ENCODE data around the gene MYT1. TPM values are rescaled to one million over a fixed set of nuclear protein-coding genes. Genes with fewer than 3 reads are reported as not detected.
"Not testable (repeated sequence)": the region's sequence is repeated elsewhere in the genome, so short reads cannot be mapped to it uniquely, and the experiment has no call there.

The MYT1 gene
- total RNA-seq, 3 donors from 2014 or later (not counting 1 experiment from before 2014, with no cell fraction given), result not detected

DNA sequence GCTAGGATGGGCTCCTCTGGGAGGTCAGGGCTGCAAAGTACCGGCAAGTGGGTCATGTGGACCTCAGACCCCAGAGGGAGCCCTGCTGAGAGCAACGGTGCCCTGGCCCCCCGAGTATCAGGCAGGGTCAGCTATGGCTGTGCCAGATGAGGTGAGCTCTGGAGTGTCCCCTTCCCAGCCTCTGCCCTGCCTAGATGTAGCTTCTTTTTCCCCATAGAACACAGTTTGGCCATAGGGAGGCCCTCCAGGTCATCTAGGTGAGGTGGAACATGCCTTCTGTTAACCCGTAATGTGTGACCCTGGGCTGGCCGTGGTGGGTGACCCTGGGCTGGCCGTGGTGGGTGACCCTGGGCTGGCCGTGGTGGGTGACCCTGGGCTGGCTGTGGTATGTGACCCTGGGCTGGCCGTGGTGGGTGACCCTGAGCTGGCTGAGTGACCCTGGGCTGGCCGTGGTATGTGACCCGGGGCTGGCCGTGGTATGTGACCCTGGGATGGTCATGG is 70.1 kb downstream of the MYT1 start:
- H3K36me3 ChIP-seq (ENCODE audit: control insufficient read depth, insufficient read depth, low read length), result no peaks in the 10 kb centered on the region
- Mint-ChIP-seq H3K27me3 (ENCODE audit: low read depth in 2 of 2) (no peaks in the 10 kb centered on the region), H3K36me3 (no peaks in the 10 kb centered on the region), H3K9me3 (no peaks in the 10 kb centered on the region), H3K4me3 (no peak overlapping the region), H3K27ac (no peak overlapping the region), H3K4me1 (peaks cover 0 to 7% of the 10 kb centered on the region in 2 donors)
- no peak overlapping the region for H3K4me3 ChIP-seq (ENCODE audit: low read length)
- TF ChIP-seq, protein P1, sequence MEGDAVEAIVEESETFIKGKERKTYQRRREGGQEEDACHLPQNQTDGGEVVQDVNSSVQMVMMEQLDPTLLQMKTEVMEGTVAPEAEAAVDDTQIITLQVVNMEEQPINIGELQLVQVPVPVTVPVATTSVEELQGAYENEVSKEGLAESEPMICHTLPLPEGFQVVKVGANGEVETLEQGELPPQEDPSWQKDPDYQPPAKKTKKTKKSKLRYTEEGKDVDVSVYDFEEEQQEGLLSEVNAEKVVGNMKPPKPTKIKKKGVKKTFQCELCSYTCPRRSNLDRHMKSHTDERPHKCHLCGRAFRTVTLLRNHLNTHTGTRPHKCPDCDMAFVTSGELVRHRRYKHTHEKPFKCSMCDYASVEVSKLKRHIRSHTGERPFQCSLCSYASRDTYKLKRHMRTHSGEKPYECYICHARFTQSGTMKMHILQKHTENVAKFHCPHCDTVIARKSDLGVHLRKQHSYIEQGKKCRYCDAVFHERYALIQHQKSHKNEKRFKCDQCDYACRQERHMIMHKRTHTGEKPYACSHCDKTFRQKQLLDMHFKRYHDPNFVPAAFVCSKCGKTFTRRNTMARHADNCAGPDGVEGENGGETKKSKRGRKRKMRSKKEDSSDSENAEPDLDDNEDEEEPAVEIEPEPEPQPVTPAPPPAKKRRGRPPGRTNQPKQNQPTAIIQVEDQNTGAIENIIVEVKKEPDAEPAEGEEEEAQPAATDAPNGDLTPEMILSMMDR (IDR thresholded peaks at IDR 0.05), result no peak
- H3K4me1 ChIP-seq (ENCODE audit: control insufficient read depth, insufficient read depth, low read length), result peaks cover 2% of the 10 kb centered on the region
- WGBS (ENCODE audit: insufficient coverage), result 96% methylated on average over 11 of the region's 11 CpGs
- H3K27ac ChIP-seq (ENCODE audit: low read length), result no peak overlapping the region
- H3K9me3 ChIP-seq (ENCODE audit: control insufficient read depth, insufficient read depth, low read length), result no peaks in the 10 kb centered on the region
- no peaks in the 10 kb centered on the region for H3K27me3 ChIP-seq (ENCODE audit: control insufficient read depth, insufficient read depth, low read length)
- intact Hi-C loops (cut with micrococcal nuclease), result no loop called here
- DNase-seq (no peak), ATAC-seq (no peak)

DNA sequence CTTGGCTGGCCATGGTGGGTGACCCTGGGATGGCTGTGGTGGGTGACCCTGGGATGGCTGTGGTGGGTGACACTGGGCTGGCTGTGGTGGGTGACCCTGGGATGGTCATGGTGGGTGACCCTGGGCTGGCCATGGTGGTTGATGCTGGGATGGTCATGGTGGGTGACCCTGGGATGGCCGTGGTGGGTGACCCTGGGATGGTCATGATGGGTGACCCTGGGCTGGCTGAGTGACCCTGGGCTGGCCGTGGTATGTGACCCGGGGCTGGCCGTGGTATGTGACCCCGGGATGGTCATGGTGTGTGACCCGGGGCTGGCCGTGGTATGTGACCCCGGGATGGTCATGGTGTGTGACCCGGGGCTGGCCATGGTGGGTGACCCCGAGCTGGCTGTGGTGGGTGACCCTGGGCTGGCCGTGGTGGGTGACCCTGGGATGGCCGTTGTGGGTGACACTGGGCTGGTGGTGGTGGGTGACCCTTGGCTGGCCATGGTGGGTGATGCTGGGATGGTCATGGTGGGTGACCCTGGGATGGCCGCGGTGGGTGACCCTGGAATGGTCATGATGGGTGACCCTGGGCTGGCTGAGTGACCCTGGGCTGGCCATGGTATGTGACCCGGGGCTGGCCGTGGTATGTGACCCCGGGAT is 70.8 kb downstream of the MYT1 start:
- H3K4me1 ChIP-seq (ENCODE audit: control insufficient read depth, insufficient read depth, low read length); ATAC-seq; H3K36me3 ChIP-seq (ENCODE audit: control insufficient read depth, insufficient read depth, low read length); DNase-seq; H3K9me3 Mint-ChIP-seq; H3K27me3 ChIP-seq (ENCODE audit: control insufficient read depth, insufficient read depth, low read length); H3K27me3 Mint-ChIP-seq (ENCODE audit: low read depth in 2 of 2); H3K4me3 Mint-ChIP-seq; H3K27ac Mint-ChIP-seq; H3K9me3 ChIP-seq (ENCODE audit: control insufficient read depth, insufficient read depth, low read length); H3K4me1 Mint-ChIP-seq; H3K36me3 Mint-ChIP-seq; H3K27ac ChIP-seq (ENCODE audit: low read length); intact Hi-C loops (cut with micrococcal nuclease); H3K4me3 ChIP-seq (ENCODE audit: low read length): not testable (repeated sequence)
- WGBS (ENCODE audit: insufficient coverage), result 96% methylated on average over 15 of the region's 17 CpGs

DNA sequence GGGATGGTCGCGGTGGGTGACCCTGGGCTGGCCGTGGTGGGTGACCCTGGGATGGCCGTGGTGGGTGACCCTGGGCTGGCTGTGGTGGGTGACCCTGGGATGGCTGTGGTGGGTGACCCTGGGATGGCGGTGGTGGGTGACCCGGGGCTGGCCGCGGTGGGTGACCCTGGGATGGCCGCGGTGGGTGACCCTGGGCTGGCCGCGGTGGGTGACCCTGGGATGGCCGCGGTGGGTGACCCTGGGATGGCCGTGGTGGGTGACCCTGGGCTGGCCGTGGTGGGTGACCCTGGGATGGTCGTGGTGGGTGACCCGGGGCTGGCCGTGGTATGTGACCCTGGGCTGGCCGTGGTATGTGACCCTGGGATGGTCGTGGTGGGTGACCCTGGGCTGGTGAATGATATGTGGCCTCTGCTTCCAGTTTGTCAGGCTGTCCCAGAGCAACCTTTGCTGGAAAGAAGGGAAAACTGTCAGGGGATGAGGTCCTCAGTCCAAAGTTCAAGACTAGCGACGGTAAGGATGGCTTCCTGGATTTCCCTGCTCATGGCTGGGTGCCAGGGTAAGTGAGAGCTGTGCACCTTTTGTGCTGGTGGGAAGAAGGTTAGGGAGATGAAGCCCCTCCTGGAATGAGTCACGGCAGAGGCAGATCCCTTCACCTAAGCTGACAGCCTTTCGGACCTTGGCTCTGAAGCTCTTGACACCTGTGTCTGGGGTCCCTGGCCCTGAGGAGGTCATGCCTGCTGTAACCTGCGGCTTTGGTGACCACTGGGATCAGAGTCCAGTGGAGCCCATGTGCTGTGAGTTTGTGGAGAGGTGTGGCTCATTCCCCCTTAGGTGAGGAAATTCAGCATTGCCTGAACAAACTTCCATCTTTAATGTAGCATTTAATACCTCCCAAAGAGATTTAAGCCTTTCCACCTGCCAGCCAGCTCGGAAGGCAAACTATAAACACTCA is 72.2 kb downstream of the MYT1 start:
- H3K27me3 ChIP-seq (ENCODE audit: control insufficient read depth, insufficient read depth, low read length), result no peaks in the 10 kb centered on the region
- intact Hi-C loops (cut with micrococcal nuclease), result no loop called here
- no peaks in the 10 kb centered on the region for H3K27me3 Mint-ChIP-seq (ENCODE audit: low read depth in 2 of 2)
- H3K4me1 Mint-ChIP-seq, result peaks cover 0 to 7% of the 10 kb centered on the region in 2 donors
- no peak overlapping the region for H3K27ac Mint-ChIP-seq
- DNase-seq (no peak), ATAC-seq (no peak)
- no peaks in the 10 kb centered on the region for H3K36me3 ChIP-seq (ENCODE audit: control insufficient read depth, insufficient read depth, low read length)
- TF ChIP-seq, protein P1 (IDR thresholded peaks at IDR 0.05), result no peak
- no peak overlapping the region for H3K27ac ChIP-seq (ENCODE audit: low read length)
- H3K4me1 ChIP-seq (ENCODE audit: control insufficient read depth, insufficient read depth, low read length), result peaks cover 2% of the 10 kb centered on the region
- WGBS (ENCODE audit: insufficient coverage), result 96% methylated on average over 24 of the region's 27 CpGs
- H3K9me3 ChIP-seq (ENCODE audit: control insufficient read depth, insufficient read depth, low read length), result no peaks in the 10 kb centered on the region
- no peak overlapping the region for H3K4me3 ChIP-seq (ENCODE audit: low read length)
- no peaks in the 10 kb centered on the region for H3K36me3 Mint-ChIP-seq
- H3K9me3 Mint-ChIP-seq, result no peaks in the 10 kb centered on the region
- H3K4me3 Mint-ChIP-seq, result no peak overlapping the region

DNA sequence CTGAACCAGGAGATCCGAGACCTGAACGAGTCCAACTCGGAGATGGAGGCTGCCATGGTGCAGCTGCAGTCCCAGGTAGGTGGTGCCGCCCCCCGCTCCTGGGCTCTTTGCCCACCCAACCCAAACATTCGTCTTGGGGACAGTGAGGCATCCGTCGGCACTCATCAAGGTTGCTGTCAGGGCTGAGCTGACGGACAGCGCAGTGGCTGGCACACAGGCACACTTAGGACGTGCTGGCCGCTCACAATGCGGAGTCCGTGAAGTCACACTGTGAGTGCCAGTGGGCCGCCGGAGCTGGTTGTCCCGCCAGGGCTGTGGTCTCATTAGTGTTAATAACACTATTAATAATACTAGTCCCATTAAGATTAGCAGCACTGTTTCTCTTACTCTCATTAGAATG is 73.1 kb downstream of the MYT1 start:
- Histone ChIP-seq H3K4me1 (ENCODE audit: control insufficient read depth, insufficient read depth, low read length) (peaks cover 2% of the 10 kb centered on the region), H3K27ac (ENCODE audit: low read length) (no peak overlapping the region), H3K4me3 (ENCODE audit: low read length) (no peak overlapping the region), H3K27me3 (ENCODE audit: control insufficient read depth, insufficient read depth, low read length) (no peaks in the 10 kb centered on the region), H3K9me3 (ENCODE audit: control insufficient read depth, insufficient read depth, low read length) (no peaks in the 10 kb centered on the region), H3K36me3 (ENCODE audit: control insufficient read depth, insufficient read depth, low read length) (no peaks in the 10 kb centered on the region)
- H3K9me3 Mint-ChIP-seq, result no peaks in the 10 kb centered on the region
- DNase-seq (no peak), ATAC-seq (no peak)
- WGBS (ENCODE audit: insufficient coverage), result 98% methylated on average over 14 of the region's 17 CpGs
- no peaks in the 10 kb centered on the region for H3K36me3 Mint-ChIP-seq
- no peak overlapping the region for H3K4me3 Mint-ChIP-seq
- peaks cover 2% of the 10 kb centered on the region in 2 donors for H3K27me3 Mint-ChIP-seq (ENCODE audit: low read depth in 2 of 2)
- TF ChIP-seq, protein P1 (IDR thresholded peaks at IDR 0.05), result no peak
- intact Hi-C loops (cut with micrococcal nuclease), result no loop called here
- peaks cover 0 to 7% of the 10 kb centered on the region in 2 donors for H3K4me1 Mint-ChIP-seq
- H3K27ac Mint-ChIP-seq, result no peak overlapping the region
